KMS-11 (cell line): ENCODE results near the gene NUP214.

ENCODE experiments used
- H2AFZ ChIP-seq: fragments of 200-600 bp; sonication (generic); 2 replicates; pipeline ENCODE4 v1.6.1; 2016; ENCODE audit warnings: antibody characterized with exemption, mixed run types, low read depth
- H3K27ac ChIP-seq: fragments of 200-600 bp; sonication (generic); 2 replicates; pipeline ENCODE4 v1.6.1; 2016; ENCODE audit warnings: mild to moderate bottlenecking, mixed run types
- H3K27me3 ChIP-seq: fragments of 200-600 bp; sonication (generic); 2 replicates; pipeline ENCODE4 v1.6.1; 2017; ENCODE audit warnings: mild to moderate bottlenecking, low read depth, mixed run types, moderate library complexity; ENCODE audit not compliant: insufficient read depth
- H3K36me3 ChIP-seq: fragments of 200-600 bp; sonication (generic); 2 replicates; pipeline ENCODE4 v1.6.1; 2017; ENCODE audit warnings: mild to moderate bottlenecking, mixed run types; ENCODE audit not compliant: insufficient read depth
- H3K4me1 ChIP-seq: fragments of 200-600 bp; sonication (generic); 2 replicates; pipeline ENCODE4 v1.6.1; 2016; ENCODE audit warnings: mild to moderate bottlenecking, low read depth, mixed run types; ENCODE audit not compliant: poor library complexity, severe bottlenecking
- H3K4me2 ChIP-seq: fragments of 200-600 bp; sonication (generic); 2 replicates; pipeline ENCODE4 v1.7.0; 2016; ENCODE audit warnings: mild to moderate bottlenecking, mixed run types
- H3K4me3 ChIP-seq: fragments of 200-600 bp; sonication (generic); IDR thresholded peaks from 2 replicates; pipeline ENCODE4 v1.6.1; 2017; ENCODE audit warnings: low read depth, low read length, mixed read lengths; ENCODE audit not compliant: insufficient read depth
- H3K79me2 ChIP-seq: fragments of 200-600 bp; sonication (generic); 2 replicates; pipeline ENCODE4 v1.6.1; 2016; ENCODE audit warnings: low read depth, mixed run types; ENCODE audit not compliant: insufficient read depth
- H3K9ac ChIP-seq: fragments of 200-600 bp; sonication (generic); 2 replicates; pipeline ENCODE4 v1.6.1; 2016; ENCODE audit warnings: mild to moderate bottlenecking, mixed run types
- H4K20me1 ChIP-seq: fragments of 200-600 bp; sonication (generic); 2 replicates; pipeline ENCODE4 v1.6.1; 2016; ENCODE audit warnings: mild to moderate bottlenecking, mixed run types; ENCODE audit not compliant: insufficient read depth
- TF ChIP-seq, protein P1 (sequence below): fragments of 200-600 bp; sonication (generic); conservative IDR thresholded peaks from 2 replicates; pipeline ENCODE4 v1.6.1; 2017; ENCODE audit warnings: low read depth, mild to moderate bottlenecking, antibody characterized with exemption, low read length, moderate library complexity, mixed read lengths

Gene NUP214

DNA sequence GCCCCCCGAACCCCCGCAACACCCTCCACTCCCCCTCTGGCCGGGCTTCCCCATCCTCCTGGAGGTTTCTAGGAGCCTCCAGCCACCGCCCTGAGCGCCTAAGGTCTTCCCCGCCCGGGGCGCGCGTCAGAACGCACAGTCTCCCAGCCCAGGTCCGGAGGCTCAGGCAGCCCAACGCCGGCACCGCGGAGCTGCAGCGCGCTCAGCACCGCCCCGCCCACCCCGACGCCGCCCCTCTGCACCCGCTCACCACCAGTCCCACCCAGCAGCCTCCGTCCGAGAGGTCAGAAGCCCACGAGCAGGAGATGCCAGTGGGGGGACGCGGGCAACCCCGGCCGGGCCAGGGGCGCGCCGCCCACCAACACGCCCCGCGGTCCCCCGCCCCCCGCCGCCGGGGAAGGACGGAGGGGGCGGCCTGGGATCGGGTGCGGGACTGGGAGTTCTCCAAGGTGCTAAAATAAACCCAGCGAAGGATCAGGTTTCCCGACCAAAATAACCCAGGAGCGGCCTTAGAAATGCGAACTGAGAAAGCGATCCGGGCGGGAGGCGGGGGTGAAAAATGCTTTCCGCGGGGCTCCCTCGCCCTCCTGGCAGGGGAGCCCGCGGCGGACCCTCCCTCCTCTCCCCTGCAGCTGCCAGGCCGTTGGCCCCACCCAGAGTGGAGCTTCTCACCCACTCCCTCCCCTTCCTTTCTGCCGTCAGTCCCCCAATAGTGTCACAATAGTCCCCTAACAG is 157.5 kb downstream of the NUP214 start:
- H3K4me2 ChIP-seq = no peak overlapping the region
- no peak overlapping the region for H3K9ac ChIP-seq
- H3K27me3 ChIP-seq = no peaks in the 10 kb centered on the region
- TF ChIP-seq, protein P1, sequence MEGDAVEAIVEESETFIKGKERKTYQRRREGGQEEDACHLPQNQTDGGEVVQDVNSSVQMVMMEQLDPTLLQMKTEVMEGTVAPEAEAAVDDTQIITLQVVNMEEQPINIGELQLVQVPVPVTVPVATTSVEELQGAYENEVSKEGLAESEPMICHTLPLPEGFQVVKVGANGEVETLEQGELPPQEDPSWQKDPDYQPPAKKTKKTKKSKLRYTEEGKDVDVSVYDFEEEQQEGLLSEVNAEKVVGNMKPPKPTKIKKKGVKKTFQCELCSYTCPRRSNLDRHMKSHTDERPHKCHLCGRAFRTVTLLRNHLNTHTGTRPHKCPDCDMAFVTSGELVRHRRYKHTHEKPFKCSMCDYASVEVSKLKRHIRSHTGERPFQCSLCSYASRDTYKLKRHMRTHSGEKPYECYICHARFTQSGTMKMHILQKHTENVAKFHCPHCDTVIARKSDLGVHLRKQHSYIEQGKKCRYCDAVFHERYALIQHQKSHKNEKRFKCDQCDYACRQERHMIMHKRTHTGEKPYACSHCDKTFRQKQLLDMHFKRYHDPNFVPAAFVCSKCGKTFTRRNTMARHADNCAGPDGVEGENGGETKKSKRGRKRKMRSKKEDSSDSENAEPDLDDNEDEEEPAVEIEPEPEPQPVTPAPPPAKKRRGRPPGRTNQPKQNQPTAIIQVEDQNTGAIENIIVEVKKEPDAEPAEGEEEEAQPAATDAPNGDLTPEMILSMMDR = no peak
- peaks cover 9% of the 10 kb centered on the region for H3K4me1 ChIP-seq
- no peaks in the 10 kb centered on the region for H3K79me2 ChIP-seq
- H4K20me1 ChIP-seq = no peaks in the 10 kb centered on the region
- no peak overlapping the region for H3K27ac ChIP-seq
- H3K36me3 ChIP-seq = no peaks in the 10 kb centered on the region
- no peak overlapping the region for H3K4me3 ChIP-seq
- no peak overlapping the region for H2AFZ ChIP-seq
